ENCODE data around the gene EYA4.

EYA4 gene

GRCh38 chr6:133404151-133404550 is 163.0 kb downstream of the EYA4 start:
- no peak for ATAC-seq

GRCh38 chr6:133404728-133405127 is 163.6 kb downstream of the EYA4 start:
- no peak for ATAC-seq
- DNase-seq, result no peak

More at GRCh38 chr6:133404151-133404550, 163.0 kb downstream of the EYA4 start:
- no peak for DNase-seq

GRCh38 chr6:133407320-133408100 is 166.4 kb downstream of the EYA4 start:
- no peak for DNase-seq
- ATAC-seq, result no peak

- no peak for ATAC-seq
- DNase-seq, result no peak
Measured at GRCh38 chr6:133408132-133408531, 167.0 kb downstream of the EYA4 start.

GRCh38 chr6:133408543-133408942 is 167.4 kb downstream of the EYA4 start:
- ATAC-seq, result no peak

GRCh38 chr6:133410638-133411435 is 169.7 kb downstream of the EYA4 start:
- no peak for DNase-seq
- ATAC-seq, result no peak

More at GRCh38 chr6:133408543-133408942, 167.4 kb downstream of the EYA4 start:
- DNase-seq, result no peak

GRCh38 chr6:133411757-133412156 is 170.6 kb downstream of the EYA4 start:
- DNase-seq, result no peak

GRCh38 chr6:133415262-133415661 is 174.1 kb downstream of the EYA4 start:
- no peak for ATAC-seq
- DNase-seq, result no peak

More at GRCh38 chr6:133411757-133412156, 170.6 kb downstream of the EYA4 start:
- ATAC-seq, result no peak

GRCh38 chr6:133418108-133418507 is 177.0 kb downstream of the EYA4 start:
- DNase-seq (no peak), ATAC-seq (no peak)

GRCh38 chr6:133423242-133423641 is 182.1 kb downstream of the EYA4 start:
- no peak for ATAC-seq

GRCh38 chr6:133424359-133424758 is 183.2 kb downstream of the EYA4 start:
- ATAC-seq, result no peak
- no peak for DNase-seq

More at GRCh38 chr6:133423242-133423641, 182.1 kb downstream of the EYA4 start:
- no peak for DNase-seq

- ATAC-seq, result no peak
- no peak for DNase-seq
Measured at GRCh38 chr6:133426038-133426437, 184.9 kb downstream of the EYA4 start.

GRCh38 chr6:133428295-133428694 is 187.1 kb downstream of the EYA4 start:
- no peak for ATAC-seq

GRCh38 chr6:133430530-133430929 is 189.4 kb downstream of the EYA4 start:
- no peak for ATAC-seq

More at GRCh38 chr6:133428295-133428694, 187.1 kb downstream of the EYA4 start:
- DNase-seq, result no peak

GRCh38 chr6:133431031-133431430 is 189.9 kb downstream of the EYA4 start:
- DNase-seq (no peak), ATAC-seq (no peak)

More at GRCh38 chr6:133430530-133430929, 189.4 kb downstream of the EYA4 start:
- DNase-seq, result no peak

- DNase-seq (no peak), ATAC-seq (no peak)
Measured at GRCh38 chr6:133432021-133432989, 191.1 kb downstream of the EYA4 start.

GRCh38 chr6:133435065-133435728 is 194.0 kb downstream of the EYA4 start:
- ATAC-seq (no peak), DNase-seq (no peak)

- no peak for DNase-seq
- ATAC-seq, result no peak
Measured at GRCh38 chr6:133436652-133437051, 195.5 kb downstream of the EYA4 start.

- DNase-seq (no peak), ATAC-seq (no peak)
Measured at GRCh38 chr6:133441491-133441890, 200.3 kb downstream of the EYA4 start.

GRCh38 chr6:133446789-133447188 is 205.6 kb downstream of the EYA4 start:
- ATAC-seq (no peak), DNase-seq (no peak)

GRCh38 chr6:133447924-133448323 is 206.8 kb downstream of the EYA4 start:
- no peak for ATAC-seq
- DNase-seq, result no peak
